ENCODE data around the gene CRYBA2. TPM values are rescaled to one million over a fixed set of nuclear protein-coding genes. Genes with fewer than 3 reads are reported as not detected.

CRYBA2 gene
- total and polyA plus RNA-seq, 2 of the 8 experiments (the other 6 are each of a cell fraction or from before 2014, with no cell fraction given) = not detected

DNA sequence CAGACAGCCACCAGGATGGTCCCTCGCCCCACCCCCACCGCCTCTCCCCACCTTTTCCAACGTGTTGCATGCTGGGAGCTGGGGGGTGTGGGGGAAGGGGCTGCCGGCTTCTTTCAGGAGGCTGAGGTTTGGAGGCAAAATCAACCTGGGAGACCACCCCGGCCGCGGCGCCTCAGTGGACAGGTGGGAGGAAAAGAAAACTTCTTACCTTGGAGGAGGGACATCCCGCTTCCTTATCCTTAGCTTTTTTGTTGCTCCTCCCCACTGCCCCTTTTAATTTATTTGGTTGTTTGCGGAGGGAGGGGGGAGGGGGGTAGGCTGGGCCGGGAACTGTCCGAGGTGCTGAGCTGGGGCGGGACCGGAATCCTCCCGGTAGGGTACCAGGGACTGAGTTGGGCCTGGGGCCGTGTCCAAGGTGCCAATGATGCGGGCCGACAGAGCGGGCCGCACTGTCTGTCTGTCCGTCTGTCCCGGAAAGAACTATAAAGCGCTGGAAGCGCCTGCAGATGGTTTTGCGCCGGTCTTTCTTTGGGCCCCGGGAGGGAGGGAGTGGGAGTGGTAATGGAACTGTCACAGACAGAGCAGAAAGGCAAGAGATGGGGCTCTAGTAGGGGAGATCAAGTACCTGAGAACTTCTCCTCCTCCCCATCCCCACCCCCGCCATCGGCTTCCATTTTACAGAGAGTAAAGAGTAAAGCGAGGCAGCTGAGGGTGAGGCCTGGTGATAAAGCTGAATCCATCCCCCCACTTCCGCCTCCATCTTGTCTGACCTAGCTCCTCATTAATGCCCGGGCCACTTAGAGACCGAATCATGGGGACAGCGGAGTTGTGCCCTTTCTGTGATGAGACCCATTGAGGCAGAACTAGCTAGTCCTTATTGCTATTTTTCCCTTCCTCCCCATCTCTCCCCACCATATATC is 31.3 kb downstream of the CRYBA2 start:
- FAIRE-seq (no peak), DNase-seq (ENCODE audit: low read depth in 1 of 2, low spot score in 2 of 2) (peak in 1 of 2 experiments; percentile 80)
- Histone ChIP-seq H3K27me3 (replicated peaks in 1 of 4; ENCODE audit: control insufficient read depth in 3 of 4, extremely low read depth in 1 of 4, insufficient read depth in 3 of 4, low read length in 3 of 4) (peaks cover 31 to 52% (median 49%) of the 10 kb centered on the region in 4 experiments), H2BK20ac (ENCODE audit: low read length) (no peak overlapping the region), H3K4me3 (ENCODE audit: extremely low read depth in 1 of 4, insufficient read depth in 2 of 4, low read depth in 3 of 4, low read length in 4 of 4) (peak overlapping the region in 3 of 4 experiments; percentile 17 to 68 (median 24); a peak in 5 of 8 replicates), H3K4me1 (replicated peaks in 1 of 4; ENCODE audit: control insufficient read depth in 3 of 4, insufficient read depth in 4 of 4, low read length in 3 of 4) (peaks cover 15 to 33% (median 20%) of the 10 kb centered on the region in 4 experiments), H3K18ac (ENCODE audit: extremely low read depth, low read length) (no peak overlapping the region), H2BK120ac (replicated peaks; ENCODE audit: low read depth, low read length) (no peak overlapping the region), H3K4ac (replicated peaks; ENCODE audit: insufficient read length, low read depth, low read length) (no peak overlapping the region), H2AFZ (ENCODE audit: low read length) (no peak overlapping the region), H2BK12ac (ENCODE audit: low read depth, low read length) (no peak overlapping the region), H3K4me2 (ENCODE audit: insufficient read depth in 1 of 2, low read depth in 2 of 2, low read length in 2 of 2) (peak overlapping the region; percentile 84 to 95), H3K23ac (ENCODE audit: insufficient read length) (no peak overlapping the region), H2BK15ac (ENCODE audit: low read length) (no peak overlapping the region), H3K9ac (replicated peaks in 1 of 4; ENCODE audit: extremely low read depth in 1 of 4, low read depth in 3 of 4, low read length in 3 of 4) (no peak overlapping the region), H3K56ac (replicated peaks; ENCODE audit: insufficient read length, low read depth, low read length) (no peak overlapping the region), H3K36me3 (ENCODE audit: control insufficient read depth in 2 of 4, insufficient read depth in 4 of 4, low read length in 3 of 4) (peaks cover 0 to 15% (median 0%) of the 10 kb centered on the region in 4 experiments; a peak in 1 of 8 replicates), H4K5ac (ENCODE audit: insufficient read length, low read depth, low read length) (no peak overlapping the region), H4K91ac (replicated peaks; ENCODE audit: insufficient read length, low read length) (no peak overlapping the region), H3K79me1 (ENCODE audit: low read depth, low read length) (no peaks in the 10 kb centered on the region), H4K8ac (ENCODE audit: extremely low read depth, insufficient read depth, low read length) (no peak overlapping the region), H3K9me3 (ENCODE audit: insufficient read depth in 2 of 2, low read depth in 1 of 2, low read length in 1 of 2) (peaks cover 0 to 2% of the 10 kb centered on the region in 2 experiments; a peak in 1 of 4 replicates), H3K79me2 (ENCODE audit: control insufficient read depth in 1 of 2, insufficient read depth in 2 of 2, low read length in 2 of 2) (no peaks in the 10 kb centered on the region), H4K20me1 (replicated peaks in 1 of 2; ENCODE audit: control insufficient read depth in 1 of 2, insufficient read depth in 2 of 2, low read length in 2 of 2) (peaks cover 2 to 12% of the 10 kb centered on the region in 2 experiments), H2AK5ac (ENCODE audit: low read depth, low read length) (no peak overlapping the region; the same call in 1 of the 2 replicates), H3K14ac (ENCODE audit: insufficient read length) (no peak overlapping the region), H3K23me2 (ENCODE audit: low read depth, low read length) (peaks cover 12% of the 10 kb centered on the region), H3K27ac (ENCODE audit: low read depth, low read length) (no peak overlapping the region), H2BK5ac (ENCODE audit: low read depth, low read length) (no peak overlapping the region)
- ChIA-PET CTCF (ENCODE audit: partially characterized antibody) (interaction anchor here (0.7 to 2.1 kb wide), 9 partner anchors 10 to 494 kb away, joined by 3 to 7 read pairs (median 4); no protein-coding TSS in a partner anchor), POLR2A (ENCODE audit: partially characterized antibody) (interaction anchor here (1.1 kb wide), 1 partner anchor 17 kb away, joined by 3 read pairs; no protein-coding TSS in a partner anchor)
- no peak for TF ChIP-seq SIRT6 (IDR thresholded peaks at IDR 0.05; ENCODE audit: low read length)
- no peak for TF ChIP-seq PHF8 (conservative IDR thresholded peaks at IDR 0.05; ENCODE audit: low read depth, low read length)
- TF ChIP-seq TAF7 (optimal IDR thresholded peaks at IDR 0.05; ENCODE audit: borderline replicate concordance, low read depth, low read length) = peak; percentile 32
- peak in 1 of 2 experiments; percentile 84; a peak in 1 of 4 replicates for TF ChIP-seq SIN3A (conservative IDR thresholded peaks at IDR 0.05 in 1 of 2, IDR thresholded peaks at IDR 0.05 in 1 of 2; ENCODE audit: low read depth in 1 of 2, low read length in 2 of 2)
- TF ChIP-seq SAP30 (IDR thresholded peaks at IDR 0.05; ENCODE audit: insufficient read depth, insufficient replicate concordance, low read length) = peak; percentile 45
- no peak for TF ChIP-seq NRF1 (IDR thresholded peaks at IDR 0.05; ENCODE audit: low read depth, low read length)
- TF ChIP-seq BRCA1 (IDR thresholded peaks at IDR 0.05; ENCODE audit: low read depth, low read length) = no peak
- 43% methylated on average over 22 of the region's 34 CpGs; no CpG with 5 or more reads in 1 of the 2 experiments for WGBS, 2 experiments (ENCODE audit: extremely low coverage in 1 of 2, insufficient coverage in 1 of 2, insufficient read length in 1 of 2, insufficient replicate concordance in 2 of 2, low coverage in 1 of 2, low lambda C conversion rate in 2 of 2, missing lambda C conversion rate in 1 of 2)
